Calu3 (cell line): ENCODE data around the gene MTA1. TPM values are rescaled to one million over a fixed set of nuclear protein-coding genes. Genes with fewer than 3 reads are reported as not detected.

ENCODE experiments used
- BruUV-seq: library from RNA; stranded (reverse); fragments of 400-500 nt; replicated peaks from 2 replicates; lab custom pipeline; 2021; lab: Mats Ljungman, UMichigan
- CTCF ChIA-PET: fragments of 300-600 bp; sonication (Branson Sonifier 250); formaldehyde crosslinking; loops from one replicate; lab custom pipeline; 2022; ENCODE audit warnings: antibody characterized with exemption; lab: Charles Lee
- DNase-seq: peaks from one replicate; pipeline ENCODE4 v3.0.0; 2022
- H3K27ac Mint-ChIP-seq: one replicate; pipeline ENCODE4 v1.8.0; 2022; ENCODE audit warnings: mixed read lengths; ENCODE audit not compliant: unreplicated experiment
- H3K27me3 Mint-ChIP-seq: one replicate; pipeline ENCODE4 v1.8.0; 2022; ENCODE audit warnings: mixed read lengths; ENCODE audit not compliant: unreplicated experiment
- H3K36me3 Mint-ChIP-seq: one replicate; pipeline ENCODE4 v1.8.0; 2022; ENCODE audit warnings: mild to moderate bottlenecking, moderate library complexity, mixed read lengths; ENCODE audit not compliant: insufficient read depth, unreplicated experiment
- H3K4me1 Mint-ChIP-seq: one replicate; pipeline ENCODE4 v1.8.0; 2022; ENCODE audit warnings: mild to moderate bottlenecking, low read depth, mixed read lengths; ENCODE audit not compliant: unreplicated experiment
- H3K4me3 Mint-ChIP-seq: one replicate; pipeline ENCODE4 v1.8.0; 2022; ENCODE audit warnings: mild to moderate bottlenecking, low read depth, moderate library complexity, mixed read lengths; ENCODE audit not compliant: unreplicated experiment
- H3K9me3 Mint-ChIP-seq: one replicate; pipeline ENCODE4 v1.8.0; 2022; ENCODE audit warnings: low read depth, mixed read lengths; ENCODE audit not compliant: unreplicated experiment
- CTCF ChIP-seq: fragments of 200-600 bp; IDR thresholded peaks from one replicate; pipeline ENCODE4 v1.8.0; 2022; ENCODE audit warnings: antibody characterized with exemption; ENCODE audit not compliant: unreplicated experiment
- intact Hi-C: fragments of 100-400 bp; cut with micrococcal nuclease; formaldehyde crosslinking; loops from one replicate; pipeline ENCODE4 v1.10.0; 2022; ENCODE audit not compliant: unreplicated experiment
- total RNA-seq: library from RNA; stranded (reverse); gene quantifications from 2 replicates; pipeline ENCODE4 v1.2.3, GENCODE V29; 2022

MTA1 gene
- total RNA-seq, 1 experiment from 2014 or later: 168 TPM

GRCh38 chr14:105436402-105436801, 16.8 kb downstream of the MTA1 start:
- DNase-seq: no peak
- H3K4me3 Mint-ChIP-seq: no peak overlapping the region
- intact Hi-C loops: no loop called here
- H3K27ac Mint-ChIP-seq: no peak overlapping the region
- no peak for TF ChIP-seq CTCF
- BruUV-seq: no TSS peak
- no peaks in the 10 kb centered on the region for H3K4me1 Mint-ChIP-seq
- CTCF ChIA-PET: no interaction called here
- peaks cover 27% of the 10 kb centered on the region for H3K36me3 Mint-ChIP-seq
- H3K9me3 Mint-ChIP-seq: no peaks in the 10 kb centered on the region
- H3K27me3 Mint-ChIP-seq: no peaks in the 10 kb centered on the region

GRCh38 chr14:105436891-105437722, 17.5 kb downstream of the MTA1 start:
- BruUV-seq: no TSS peak
- Mint-ChIP-seq H3K27ac (no peak overlapping the region), H3K4me3 (no peak overlapping the region), H3K36me3 (peaks cover 33% of the 10 kb centered on the region), H3K27me3 (no peaks in the 10 kb centered on the region), H3K9me3 (no peaks in the 10 kb centered on the region), H3K4me1 (no peaks in the 10 kb centered on the region)
- CTCF ChIA-PET: no interaction called here
- no peak for DNase-seq
- no peak for TF ChIP-seq CTCF
- intact Hi-C loops: no loop called here

GRCh38 chr14:105437723-105438500, 18.3 kb downstream of the MTA1 start:
- intact Hi-C loops: no loop called here
- no TSS peak for BruUV-seq
- Mint-ChIP-seq H3K4me1 (no peaks in the 10 kb centered on the region), H3K27ac (no peak overlapping the region), H3K4me3 (no peak overlapping the region), H3K9me3 (no peaks in the 10 kb centered on the region), H3K36me3 (peaks cover 41% of the 10 kb centered on the region), H3K27me3 (no peaks in the 10 kb centered on the region)
- no peak for DNase-seq
- TF ChIP-seq CTCF: no peak
- CTCF ChIA-PET: no interaction called here

GRCh38 chr14:105439179-105439578, 19.6 kb downstream of the MTA1 start:
- no peak overlapping the region for H3K27ac Mint-ChIP-seq
- intact Hi-C loops: no loop called here
- no peak for TF ChIP-seq CTCF
- no peaks in the 10 kb centered on the region for H3K27me3 Mint-ChIP-seq
- BruUV-seq: no TSS peak
- DNase-seq: no peak
- no peak overlapping the region for H3K4me3 Mint-ChIP-seq
- H3K36me3 Mint-ChIP-seq: peaks cover 42% of the 10 kb centered on the region
- no peaks in the 10 kb centered on the region for H3K9me3 Mint-ChIP-seq
- CTCF ChIA-PET: no interaction called here
- H3K4me1 Mint-ChIP-seq: no peaks in the 10 kb centered on the region
